GM20000 (cell line): ENCODE results near the gene NAE1.

Experiments used
- DNase-seq: peaks from one replicate; pipeline ENCODE4 v3.0.0; 2012; ENCODE audit warnings: low spot score
- TF ChIP-seq, protein P1 (sequence below): IDR thresholded peaks from 2 replicates; pipeline ENCODE4 v1.5.1; 2012; ENCODE audit warnings: mild to moderate bottlenecking, control low read depth; ENCODE audit errors: extremely low read depth, missing control alignments

NAE1 gene

DNA sequence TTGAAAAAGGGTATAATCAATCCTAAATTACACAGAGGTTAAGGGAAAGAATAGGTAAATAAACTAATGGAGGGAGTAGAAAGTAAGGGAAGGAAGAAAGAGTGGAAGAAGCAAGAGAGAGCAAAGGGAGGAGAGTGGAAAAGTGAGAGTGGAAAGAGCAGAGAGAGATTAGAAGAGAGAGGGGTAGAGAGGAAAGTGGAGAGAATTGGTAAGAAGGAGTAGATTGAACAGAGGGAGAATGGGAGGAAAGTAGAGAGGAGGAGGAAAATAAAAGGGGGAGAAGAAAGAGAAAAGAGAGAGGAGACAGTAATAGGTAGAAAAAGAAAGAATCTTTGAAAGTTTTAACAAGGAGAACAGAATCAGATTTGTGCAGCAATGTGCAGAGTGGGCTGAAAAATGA lies 54.3 kb downstream of the NAE1 start:
- DNase-seq = no peak
- TF ChIP-seq, protein P1, sequence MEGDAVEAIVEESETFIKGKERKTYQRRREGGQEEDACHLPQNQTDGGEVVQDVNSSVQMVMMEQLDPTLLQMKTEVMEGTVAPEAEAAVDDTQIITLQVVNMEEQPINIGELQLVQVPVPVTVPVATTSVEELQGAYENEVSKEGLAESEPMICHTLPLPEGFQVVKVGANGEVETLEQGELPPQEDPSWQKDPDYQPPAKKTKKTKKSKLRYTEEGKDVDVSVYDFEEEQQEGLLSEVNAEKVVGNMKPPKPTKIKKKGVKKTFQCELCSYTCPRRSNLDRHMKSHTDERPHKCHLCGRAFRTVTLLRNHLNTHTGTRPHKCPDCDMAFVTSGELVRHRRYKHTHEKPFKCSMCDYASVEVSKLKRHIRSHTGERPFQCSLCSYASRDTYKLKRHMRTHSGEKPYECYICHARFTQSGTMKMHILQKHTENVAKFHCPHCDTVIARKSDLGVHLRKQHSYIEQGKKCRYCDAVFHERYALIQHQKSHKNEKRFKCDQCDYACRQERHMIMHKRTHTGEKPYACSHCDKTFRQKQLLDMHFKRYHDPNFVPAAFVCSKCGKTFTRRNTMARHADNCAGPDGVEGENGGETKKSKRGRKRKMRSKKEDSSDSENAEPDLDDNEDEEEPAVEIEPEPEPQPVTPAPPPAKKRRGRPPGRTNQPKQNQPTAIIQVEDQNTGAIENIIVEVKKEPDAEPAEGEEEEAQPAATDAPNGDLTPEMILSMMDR = no peak

DNA sequence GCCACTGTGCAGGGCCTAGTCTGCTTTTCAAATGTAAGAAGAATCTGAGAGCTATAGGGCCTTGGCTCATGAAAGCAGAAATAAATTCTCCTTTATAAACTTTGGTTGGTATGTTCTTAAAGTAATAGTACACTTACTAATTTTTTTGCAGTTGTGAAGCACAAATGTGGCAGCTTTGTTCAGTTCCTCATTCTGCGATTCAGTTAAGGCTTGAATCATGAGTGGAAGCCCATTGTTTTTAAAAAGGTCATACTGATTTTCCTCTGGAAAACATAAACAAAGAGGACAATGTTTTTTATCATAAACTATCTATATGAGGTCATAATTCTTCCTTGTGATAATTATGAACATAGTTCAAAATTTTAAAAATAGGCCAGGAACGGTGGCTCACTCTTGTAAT lies 55.8 kb downstream of the NAE1 start:
- DNase-seq = no peak
- TF ChIP-seq, protein P1 = no peak

DNA sequence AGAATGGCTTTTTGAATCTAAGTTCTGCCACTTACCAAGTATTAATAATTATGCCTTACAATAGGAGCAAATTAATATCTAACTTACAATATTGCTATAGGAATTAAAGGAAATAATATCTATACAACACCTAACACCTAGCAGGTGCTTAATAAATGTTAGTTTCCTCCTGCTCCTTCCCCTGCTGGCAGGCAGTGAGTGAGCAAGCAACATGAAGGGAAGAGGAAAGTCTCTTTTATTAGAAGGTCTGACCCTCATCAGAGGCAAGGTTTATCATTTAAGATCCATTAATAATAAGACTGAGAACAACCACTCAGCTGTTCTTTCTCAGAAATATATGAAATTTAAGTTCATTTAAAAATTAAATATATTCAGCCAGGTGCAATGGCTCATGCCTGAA lies 72.7 kb downstream of the NAE1 start:
- no peak for DNase-seq
- TF ChIP-seq, protein P1 = no peak

DNA sequence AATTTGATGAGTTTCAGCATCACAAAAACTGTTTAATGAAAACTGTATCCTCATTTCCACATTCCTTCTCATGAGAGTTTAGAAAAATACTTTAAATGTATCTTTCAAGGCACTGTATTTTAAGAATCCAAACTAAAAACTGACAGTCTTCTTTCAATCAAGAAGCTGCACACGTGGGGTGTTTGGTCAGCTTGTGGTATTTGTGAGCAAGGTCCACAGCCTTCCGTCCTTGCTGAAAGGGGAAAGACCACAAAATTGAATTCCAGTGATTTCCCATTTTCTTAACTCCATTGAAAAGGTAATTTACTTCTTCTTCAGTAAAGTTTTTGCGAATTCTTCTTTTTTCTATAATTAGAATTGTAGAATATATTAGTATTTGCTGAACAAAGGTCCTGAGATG lies 76.0 kb downstream of the NAE1 start:
- TF ChIP-seq, protein P1 = no peak
- DNase-seq = no peak

DNA sequence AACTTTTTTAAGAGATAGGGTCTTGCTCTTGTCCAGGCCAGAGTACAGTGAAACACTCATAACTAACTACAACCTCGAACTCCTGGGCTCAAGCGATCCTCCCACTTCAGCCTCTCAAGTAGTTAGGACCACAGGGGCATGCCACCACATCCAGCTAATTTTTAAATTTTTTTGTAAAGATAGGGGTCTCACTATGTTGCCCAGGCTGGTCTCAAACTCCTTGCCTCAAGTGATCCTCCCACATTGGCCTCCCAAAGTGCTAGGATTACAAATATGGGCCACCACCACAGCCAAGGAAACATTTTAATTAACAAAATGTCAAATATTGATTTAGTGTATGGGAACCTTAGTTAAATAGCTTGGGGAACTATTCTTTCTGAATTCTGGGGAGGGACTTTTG lies 76.6 kb downstream of the NAE1 start:
- DNase-seq = no peak
- TF ChIP-seq, protein P1 = no peak

DNA sequence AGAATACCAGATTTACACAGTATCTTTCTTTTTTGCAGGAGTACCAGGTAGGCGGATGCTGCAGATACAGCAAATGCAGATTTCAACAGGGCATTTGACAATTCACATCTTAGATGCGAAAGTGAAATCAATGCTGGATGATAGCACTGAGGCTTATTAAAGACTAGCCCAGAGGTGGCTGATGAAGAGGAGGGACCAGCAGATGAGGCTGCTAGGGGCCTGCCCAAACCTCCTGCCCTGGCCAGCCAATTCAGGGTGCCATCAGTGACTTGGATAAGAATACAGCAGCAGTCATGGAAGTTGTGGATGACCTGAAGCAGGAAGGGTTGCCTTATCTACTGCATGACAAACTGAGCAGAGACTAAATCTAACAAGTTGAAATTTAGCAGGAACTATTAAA lies 77.8 kb downstream of the NAE1 start:
- TF ChIP-seq, protein P1 = no peak

More for the DNA sequence above, 77.8 kb downstream of the NAE1 start:
- DNase-seq = no peak
